Measurements from ENCODE around the gene ZBTB20.

ZBTB20 gene

DNA sequence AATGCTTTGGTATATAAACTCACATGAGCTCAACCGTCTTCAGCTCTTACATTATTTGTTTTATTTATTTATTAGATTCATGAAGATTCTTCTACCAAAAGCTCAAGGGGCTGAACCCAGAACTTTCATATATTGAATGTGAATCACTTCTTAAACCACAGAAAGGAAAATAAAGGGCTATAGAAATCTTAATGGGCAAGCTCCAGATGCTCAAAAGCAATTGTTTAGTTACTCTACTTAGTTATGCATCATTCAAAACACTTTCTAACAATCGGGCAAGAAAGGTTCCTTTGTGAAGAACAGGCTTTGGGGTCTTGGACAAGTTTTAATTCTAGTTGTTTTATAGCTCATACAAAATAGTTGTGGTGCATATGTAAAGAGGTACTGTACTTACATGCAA, 473.1 kb downstream of the ZBTB20 start:
- no peak for DNase-seq (ENCODE audit: low spot score)
- TF ChIP-seq, protein P1, sequence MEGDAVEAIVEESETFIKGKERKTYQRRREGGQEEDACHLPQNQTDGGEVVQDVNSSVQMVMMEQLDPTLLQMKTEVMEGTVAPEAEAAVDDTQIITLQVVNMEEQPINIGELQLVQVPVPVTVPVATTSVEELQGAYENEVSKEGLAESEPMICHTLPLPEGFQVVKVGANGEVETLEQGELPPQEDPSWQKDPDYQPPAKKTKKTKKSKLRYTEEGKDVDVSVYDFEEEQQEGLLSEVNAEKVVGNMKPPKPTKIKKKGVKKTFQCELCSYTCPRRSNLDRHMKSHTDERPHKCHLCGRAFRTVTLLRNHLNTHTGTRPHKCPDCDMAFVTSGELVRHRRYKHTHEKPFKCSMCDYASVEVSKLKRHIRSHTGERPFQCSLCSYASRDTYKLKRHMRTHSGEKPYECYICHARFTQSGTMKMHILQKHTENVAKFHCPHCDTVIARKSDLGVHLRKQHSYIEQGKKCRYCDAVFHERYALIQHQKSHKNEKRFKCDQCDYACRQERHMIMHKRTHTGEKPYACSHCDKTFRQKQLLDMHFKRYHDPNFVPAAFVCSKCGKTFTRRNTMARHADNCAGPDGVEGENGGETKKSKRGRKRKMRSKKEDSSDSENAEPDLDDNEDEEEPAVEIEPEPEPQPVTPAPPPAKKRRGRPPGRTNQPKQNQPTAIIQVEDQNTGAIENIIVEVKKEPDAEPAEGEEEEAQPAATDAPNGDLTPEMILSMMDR (IDR thresholded peaks at IDR 0.05; ENCODE audit: borderline replicate concordance, control extremely low read depth, extremely low read depth, insufficient read depth, missing control alignments) = no peak
- in situ Hi-C loops (cut with MboI; ENCODE audit: low sequenced_read_pairs, unreplicated experiment) = no loop called here

DNA sequence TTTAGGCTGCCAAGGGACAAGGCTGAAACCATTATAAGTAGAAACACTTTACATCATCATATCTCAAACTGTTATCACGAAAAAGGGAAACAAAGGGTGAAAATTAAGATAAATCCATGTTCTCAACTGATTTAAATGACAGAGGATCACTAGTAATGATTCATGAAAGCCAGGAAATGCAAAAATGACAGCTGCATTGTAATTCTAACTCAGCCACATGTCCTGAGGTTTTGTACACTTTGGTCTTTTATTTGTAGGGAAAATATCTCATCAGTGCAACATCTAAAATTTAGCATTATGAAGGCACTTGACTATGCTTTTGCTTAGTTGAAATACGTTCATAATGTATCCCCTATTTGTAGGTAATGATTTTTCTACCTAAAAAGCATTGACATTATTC, 473.6 kb downstream of the ZBTB20 start:
- TF ChIP-seq, protein P1 (IDR thresholded peaks at IDR 0.05; ENCODE audit: borderline replicate concordance, control extremely low read depth, extremely low read depth, insufficient read depth, missing control alignments) = no peak
- DNase-seq (ENCODE audit: low spot score) = no peak
- in situ Hi-C loops (cut with MboI; ENCODE audit: low sequenced_read_pairs, unreplicated experiment) = no loop called here

DNA sequence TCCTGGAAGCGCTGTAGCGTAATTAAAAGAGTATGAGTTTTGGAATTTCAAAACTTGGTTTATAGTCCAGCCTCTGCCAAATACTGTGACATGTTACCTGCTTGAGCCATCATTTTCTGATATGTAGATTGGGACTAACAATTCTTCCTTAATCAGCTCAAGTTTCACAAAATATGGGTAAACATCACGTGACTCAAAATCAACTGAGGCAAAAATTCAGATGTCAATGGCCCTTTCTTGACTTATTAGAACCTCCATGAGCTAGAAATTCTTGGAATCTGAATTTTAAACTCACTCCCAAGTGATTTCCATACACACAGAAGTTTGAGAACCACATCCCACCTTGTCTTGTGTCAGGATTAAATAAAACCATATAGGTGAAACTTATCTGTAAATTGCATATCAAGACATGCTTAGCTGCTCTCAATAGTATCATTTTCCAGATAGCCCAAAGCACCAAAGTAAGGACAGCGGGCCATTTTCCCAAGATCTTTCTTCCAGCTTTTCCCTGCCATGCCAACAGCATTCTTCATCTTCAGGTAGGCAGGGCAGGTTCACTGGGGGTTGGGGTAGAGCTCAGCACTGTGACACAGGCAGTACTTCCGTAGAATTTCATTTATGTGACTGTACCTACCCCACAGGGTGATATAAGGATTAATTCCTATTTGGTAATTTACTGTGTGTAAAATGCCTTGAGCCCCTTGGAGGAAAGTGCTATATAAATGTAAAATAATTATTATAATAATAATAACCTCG, 474.2 kb downstream of the ZBTB20 start:
- no peak for DNase-seq (ENCODE audit: low spot score)
- TF ChIP-seq, protein P1 (IDR thresholded peaks at IDR 0.05; ENCODE audit: borderline replicate concordance, control extremely low read depth, extremely low read depth, insufficient read depth, missing control alignments) = no peak
- in situ Hi-C loops (cut with MboI; ENCODE audit: low sequenced_read_pairs, unreplicated experiment) = no loop called here

DNA sequence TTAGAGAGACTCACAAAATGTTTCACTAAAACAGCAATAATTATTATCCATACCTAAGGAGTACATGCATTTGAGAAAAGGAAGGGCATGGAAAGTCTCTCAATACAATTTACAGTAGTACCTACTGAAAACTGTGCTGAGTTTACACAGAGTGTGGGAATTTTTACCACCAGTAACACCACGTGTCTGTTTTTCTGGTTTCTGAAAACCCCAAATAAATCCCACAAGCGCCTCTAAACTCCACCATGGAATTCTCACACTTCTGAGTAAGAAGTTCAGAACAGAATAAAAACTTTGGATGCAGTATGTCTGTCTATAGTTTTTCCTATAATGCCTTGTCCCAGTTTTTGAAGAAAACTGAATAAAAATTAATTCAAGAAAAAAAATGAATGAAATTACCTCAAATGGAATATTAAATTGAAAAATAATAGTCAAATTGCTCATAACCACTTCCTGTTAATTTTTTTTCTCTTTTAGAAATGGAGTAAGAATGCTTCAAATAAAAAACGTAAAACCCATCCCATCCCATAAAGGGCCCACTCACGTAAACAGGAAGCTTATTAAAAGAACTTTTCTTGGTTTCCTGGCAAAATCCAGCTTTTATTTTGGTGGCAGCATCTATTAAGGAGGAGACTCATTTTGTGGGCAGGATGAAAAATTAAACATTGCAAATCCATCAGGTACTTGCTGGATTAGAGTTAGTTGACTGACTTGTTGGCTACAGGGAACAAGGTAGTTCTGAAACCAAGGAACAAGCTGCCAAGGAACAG, 475.2 kb downstream of the ZBTB20 start:
- DNase-seq (ENCODE audit: low spot score) = no peak
- TF ChIP-seq, protein P1 (IDR thresholded peaks at IDR 0.05; ENCODE audit: borderline replicate concordance, control extremely low read depth, extremely low read depth, insufficient read depth, missing control alignments) = no peak
- in situ Hi-C loops (cut with MboI; ENCODE audit: low sequenced_read_pairs, unreplicated experiment) = no loop called here

DNA sequence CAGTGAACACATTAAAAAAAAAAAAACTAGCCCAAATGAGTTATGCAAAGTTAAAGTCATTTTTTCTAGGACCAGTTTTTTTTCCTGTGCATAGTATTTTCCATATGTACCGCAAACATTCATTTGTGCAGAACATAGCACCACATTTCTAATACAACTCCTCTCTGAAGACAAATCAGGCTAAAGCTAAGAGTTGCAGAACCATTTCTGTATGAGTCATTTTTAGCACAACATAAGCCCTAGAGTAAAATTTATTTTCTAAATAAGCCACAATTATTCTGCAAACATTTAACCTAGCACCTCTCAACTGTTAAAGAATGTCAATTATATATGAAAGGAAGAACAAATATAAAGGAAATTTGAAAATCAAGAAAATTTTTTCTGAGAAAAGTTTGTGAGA, 477.5 kb downstream of the ZBTB20 start:
- DNase-seq (ENCODE audit: low spot score) = no peak
- in situ Hi-C loops (cut with MboI; ENCODE audit: low sequenced_read_pairs, unreplicated experiment) = no loop called here
- TF ChIP-seq, protein P1 (IDR thresholded peaks at IDR 0.05; ENCODE audit: borderline replicate concordance, control extremely low read depth, extremely low read depth, insufficient read depth, missing control alignments) = no peak

DNA sequence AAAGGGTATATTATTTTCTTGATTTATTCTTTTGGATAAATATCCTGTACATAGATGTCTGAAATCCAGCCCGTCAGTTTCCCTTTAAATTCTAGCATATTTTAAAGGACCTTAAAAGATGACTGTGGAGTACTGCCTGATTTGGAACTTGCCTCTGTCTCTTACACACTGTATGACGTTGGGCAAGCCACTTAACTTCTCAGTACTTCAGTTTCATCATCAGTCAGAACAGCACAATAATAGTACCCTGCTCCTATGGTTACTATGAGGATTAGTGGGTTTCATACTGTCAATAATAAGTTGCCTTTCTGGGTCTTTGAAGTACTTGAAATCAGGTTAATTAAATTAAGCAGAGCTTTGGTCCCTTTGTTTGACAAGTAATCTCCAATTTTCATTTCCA, 479.0 kb downstream of the ZBTB20 start:
- TF ChIP-seq, protein P1 (IDR thresholded peaks at IDR 0.05; ENCODE audit: borderline replicate concordance, control extremely low read depth, extremely low read depth, insufficient read depth, missing control alignments) = no peak
- in situ Hi-C loops (cut with MboI; ENCODE audit: low sequenced_read_pairs, unreplicated experiment) = no loop called here
- no peak for DNase-seq (ENCODE audit: low spot score)

All from GM13976 (cell line).